Activated T-cell treated with anti-CD3 and anti-CD28 coated beads, Interleukin-2, amount 50 U/mL, for 1 hour (primary cell): ENCODE data around the gene CXorf66.
"Not testable (repeated sequence)": the region's sequence is repeated elsewhere in the genome, so short reads cannot be mapped to it uniquely, and the experiment has no call there.

Experiments
- DNase-seq: peaks from one replicate; pipeline ENCODE4 v3.0.0-alpha.2; 2020

The CXorf66 gene

DNA sequence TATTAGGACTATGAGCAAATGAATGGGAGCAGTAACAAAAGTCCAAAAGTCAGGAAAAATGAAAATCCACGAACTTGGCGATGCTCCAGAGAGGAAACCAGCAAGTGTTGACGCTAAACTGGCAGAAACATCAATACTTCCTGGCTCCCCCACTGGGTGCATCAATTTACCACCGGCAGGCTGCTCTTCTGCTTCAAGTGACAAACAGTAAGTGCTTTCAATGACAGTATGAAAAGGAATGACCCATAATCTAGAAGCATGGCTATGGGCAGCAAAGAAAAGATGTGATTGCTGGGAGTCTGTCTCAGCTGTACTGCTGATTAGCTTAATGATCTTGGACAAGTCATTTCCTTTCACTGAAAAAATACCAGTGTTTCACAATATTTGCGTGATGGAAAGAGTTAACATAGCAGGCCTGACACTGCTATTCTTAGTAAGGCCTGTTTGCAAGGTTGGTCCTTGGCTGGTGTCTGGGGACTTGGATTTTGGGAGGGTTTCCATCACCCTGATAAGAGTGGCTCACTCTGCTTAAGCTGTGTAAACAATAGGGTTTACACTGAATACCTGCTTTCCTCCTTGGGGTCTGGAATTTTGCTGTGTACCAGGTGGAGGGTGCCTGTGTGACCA is 41.1 kb downstream of the CXorf66 start:
- DNase-seq: no peak

DNA sequence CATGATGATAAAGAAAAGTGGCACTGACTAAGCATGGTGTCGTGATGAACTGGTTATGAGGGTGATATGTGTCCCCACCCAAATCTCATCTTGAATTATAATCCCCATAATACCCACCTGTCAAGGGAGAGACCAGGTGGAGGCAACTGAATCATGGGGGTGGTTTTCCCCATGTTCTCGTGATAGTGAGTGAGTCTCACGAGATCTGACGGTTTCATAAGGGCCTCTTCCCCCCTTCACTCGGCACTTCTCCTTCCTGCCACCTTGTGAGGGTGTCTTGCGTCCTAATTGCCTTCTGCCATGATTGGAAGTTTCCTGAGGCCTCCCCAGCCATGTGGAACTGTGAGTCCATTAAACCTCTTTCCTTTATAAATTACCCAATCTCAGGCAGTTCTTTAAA is 44.2 kb downstream of the CXorf66 start:
- not testable (repeated sequence) for DNase-seq

DNA sequence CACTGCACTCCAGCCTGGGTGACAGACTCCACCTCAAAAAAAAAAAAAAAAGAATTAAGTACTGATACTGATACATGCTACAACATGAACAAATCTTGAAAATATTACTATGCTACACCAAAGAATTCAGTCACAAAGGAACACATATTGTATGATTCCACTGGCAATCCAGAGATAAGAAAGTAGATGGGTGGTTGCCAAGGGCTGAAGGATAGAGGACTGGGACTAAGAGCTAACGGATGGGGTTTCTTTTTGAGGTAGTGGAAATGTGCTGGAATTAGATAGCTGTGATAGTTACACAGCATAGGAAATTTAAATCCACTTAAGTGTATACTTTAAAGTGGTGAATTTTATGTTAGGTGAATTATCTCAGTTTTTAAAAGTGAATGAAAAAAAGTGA is 45.0 kb downstream of the CXorf66 start:
- no peak for DNase-seq

DNA sequence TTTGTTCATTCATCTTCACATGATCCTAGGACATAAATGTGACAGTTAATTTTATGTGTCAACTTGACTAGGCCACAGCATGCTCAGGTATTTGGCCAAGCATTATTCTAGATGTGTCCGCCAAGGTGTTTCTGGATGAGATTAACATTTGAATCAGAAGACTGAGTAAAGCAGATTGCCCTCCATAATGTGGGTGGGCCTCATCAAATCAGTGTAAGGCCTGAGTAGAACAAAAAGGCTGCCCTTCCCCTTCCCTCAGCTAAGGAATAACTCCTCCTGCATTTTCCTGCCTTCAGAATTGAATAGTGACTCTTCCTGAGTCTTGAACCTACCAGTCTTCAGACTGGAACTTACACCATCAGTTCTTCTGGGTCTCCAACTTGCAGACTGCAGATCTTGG is 50.9 kb downstream of the CXorf66 start:
- no peak for DNase-seq

DNA sequence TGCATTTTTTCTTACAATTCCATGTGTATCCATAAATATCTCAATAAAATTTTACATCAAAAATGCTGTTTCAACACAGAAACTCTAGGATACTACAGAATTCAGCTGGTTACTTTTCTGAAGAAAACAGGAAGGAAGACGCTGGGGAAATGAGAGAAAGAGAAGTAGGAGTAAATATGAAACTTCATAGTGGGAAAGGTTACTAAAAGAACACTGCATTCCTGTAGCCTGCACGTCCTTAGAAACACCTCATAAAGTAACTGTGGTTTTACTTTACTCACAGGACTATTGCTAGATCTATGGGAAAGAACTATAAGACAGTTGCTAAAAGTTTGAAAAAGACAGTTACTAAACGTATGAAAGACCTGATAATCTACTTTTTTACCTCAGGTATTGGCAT is 55.6 kb downstream of the CXorf66 start:
- DNase-seq: no peak

DNA sequence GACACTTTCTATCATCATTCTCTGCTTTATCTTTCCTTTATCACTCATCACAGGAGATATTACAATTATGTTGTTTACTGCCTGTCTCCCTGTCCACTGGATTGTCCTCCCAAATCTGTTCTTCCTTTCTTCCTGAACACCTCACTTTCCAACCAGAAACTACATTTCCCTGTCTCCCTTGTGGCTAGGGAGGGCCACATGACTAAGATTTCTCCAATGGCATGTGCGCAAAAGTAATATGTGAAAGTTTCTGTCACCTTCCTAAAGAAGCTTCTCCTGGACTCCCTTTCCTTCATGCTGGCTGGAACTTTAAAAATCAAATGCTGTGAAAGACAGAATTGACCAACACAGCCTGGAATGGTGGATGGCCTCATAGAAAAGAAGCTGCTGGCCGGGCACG is 58.2 kb downstream of the CXorf66 start:
- DNase-seq: no peak

DNA sequence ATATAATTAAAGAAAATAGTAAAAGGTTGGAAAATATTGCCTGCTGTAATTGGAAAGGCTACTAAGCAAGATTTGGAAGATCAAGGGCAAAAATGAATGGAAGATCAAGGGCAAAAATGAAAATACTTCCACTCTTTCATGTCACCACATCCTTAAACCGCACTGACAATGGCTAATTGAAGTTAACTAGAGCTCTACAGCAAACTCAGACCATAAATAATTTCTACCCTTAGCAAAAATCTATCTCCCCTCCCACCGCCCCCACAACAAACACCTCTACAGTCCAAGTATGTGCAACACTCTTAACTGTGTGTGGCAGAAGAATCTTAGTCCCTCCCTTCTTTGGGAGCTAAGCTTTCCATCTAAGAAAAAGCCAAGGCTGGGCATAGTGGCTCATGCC is 59.6 kb downstream of the CXorf66 start:
- no peak for DNase-seq
